Left ventricle myocardium inferior (tissue), 1 donor: ENCODE data around the gene NAA25. TPM values are rescaled to one million over a fixed set of nuclear protein-coding genes. Genes with fewer than 3 reads are reported as not detected.
"Not testable (repeated sequence)": the region's sequence is repeated elsewhere in the genome, so short reads cannot be mapped to it uniquely, and the experiment has no call there.

Experiments
- DNase-seq: peaks from one replicate; pipeline ENCODE4 v3.0.0-alpha.2; 2020
- H3K27ac ChIP-seq: fragments of 200-600 bp; replicated peaks from 2 replicates; pipeline ENCODE4 v1.8.0; 2021
- H3K27me3 ChIP-seq: fragments of 200-600 bp; 2 replicates; pipeline ENCODE4 v1.8.0; 2021; ENCODE audit warnings: low read depth
- H3K36me3 ChIP-seq: fragments of 200-600 bp; 2 replicates; pipeline ENCODE4 v1.8.0; 2021
- H3K4me1 ChIP-seq: fragments of 200-600 bp; 2 replicates; pipeline ENCODE4 v1.8.0; 2021
- H3K4me3 ChIP-seq: fragments of 200-600 bp; 2 replicates; pipeline ENCODE4 v1.8.0; 2021; ENCODE audit warnings: mild to moderate bottlenecking, moderate library complexity
- H3K9me3 ChIP-seq: fragments of 200-600 bp; replicated peaks from 2 replicates; pipeline ENCODE4 v1.8.0; 2021
- CTCF ChIP-seq: fragments of 200-600 bp; IDR thresholded peaks from 2 replicates; pipeline ENCODE4 v1.8.0; 2021; ENCODE audit warnings: antibody characterized with exemption, mild to moderate bottlenecking, borderline replicate concordance
- intact Hi-C: fragments of 100-400 bp; cut with micrococcal nuclease; formaldehyde crosslinking; loops from one replicate; pipeline ENCODE4 v1.11.0; 2022
- total RNA-seq: library from RNA; stranded (reverse); fragmentation: NEBNext Ultra II Directional; extraction: Animal tissue kit (Norgen Biotek cat#: 25700); gene quantifications from one replicate; pipeline ENCODE4 v1.2.1, GENCODE V29; 2021
- donor health status: DM: no; HTN: yes; CAD: no; lungs with severe emphysema.

The NAA25 gene
- total RNA-seq, 1 donor from 2014 or later: 13.7 TPM

DNA sequence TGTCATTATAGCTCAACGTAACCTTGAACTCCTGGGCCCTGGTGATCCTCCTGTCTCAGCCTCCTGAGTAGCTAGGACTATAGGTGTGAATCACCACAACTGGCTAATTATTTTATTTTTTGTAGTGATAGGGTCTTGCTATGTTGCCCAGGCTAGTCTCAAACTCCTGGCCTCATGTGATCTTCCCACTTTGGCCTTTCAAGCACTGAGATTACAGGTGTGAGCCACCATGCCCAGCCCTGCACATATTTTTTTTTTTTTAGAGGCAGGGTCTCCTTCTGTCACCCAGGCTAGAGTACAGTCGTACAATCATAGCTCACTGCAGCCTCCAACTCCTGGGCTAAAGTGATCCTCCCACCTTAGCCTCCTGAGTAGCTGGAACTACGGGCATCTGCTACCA lies 104.5 kb downstream of the NAA25 start:
- Histone ChIP-seq H3K4me3 (peak overlapping the region; percentile 55), H3K36me3 (peaks cover 10% of the 10 kb centered on the region), H3K4me1 (peaks cover 33% of the 10 kb centered on the region), H3K27ac (no peak overlapping the region), H3K9me3 (no peaks in the 10 kb centered on the region), H3K27me3 (no peaks in the 10 kb centered on the region)
- no peak for DNase-seq
- no peak for TF ChIP-seq CTCF
- intact Hi-C loops: no loop called here

GRCh38 chr12:112001576-112001975 lies 107.0 kb downstream of the NAA25 start:
- Histone ChIP-seq H3K4me3 (no peak overlapping the region), H3K4me1 (peaks cover 55% of the 10 kb centered on the region), H3K27ac (no peak overlapping the region), H3K9me3 (no peaks in the 10 kb centered on the region), H3K36me3 (peaks cover 10% of the 10 kb centered on the region), H3K27me3 (no peaks in the 10 kb centered on the region)
- no peak for TF ChIP-seq CTCF
- intact Hi-C loops: no loop called here
- no peak for DNase-seq

GRCh38 chr12:112000820-112001219 lies 107.8 kb downstream of the NAA25 start:
- TF ChIP-seq CTCF: peak; percentile 9
- Histone ChIP-seq H3K4me3 (no peak overlapping the region), H3K27ac (no peak overlapping the region), H3K4me1 (peaks cover 58% of the 10 kb centered on the region), H3K9me3 (no peaks in the 10 kb centered on the region), H3K36me3 (peaks cover 10% of the 10 kb centered on the region), H3K27me3 (no peaks in the 10 kb centered on the region)
- no peak for DNase-seq
- intact Hi-C loops: no loop called here

GRCh38 chr12:111999129-111999528 lies 109.5 kb downstream of the NAA25 start:
- H3K27me3 ChIP-seq, H3K9me3 ChIP-seq, H3K27ac ChIP-seq, H3K36me3 ChIP-seq, H3K4me3 ChIP-seq, DNase-seq, intact Hi-C loops: not testable (repeated sequence)
- peaks cover 70% of the 10 kb centered on the region for H3K4me1 ChIP-seq

DNA sequence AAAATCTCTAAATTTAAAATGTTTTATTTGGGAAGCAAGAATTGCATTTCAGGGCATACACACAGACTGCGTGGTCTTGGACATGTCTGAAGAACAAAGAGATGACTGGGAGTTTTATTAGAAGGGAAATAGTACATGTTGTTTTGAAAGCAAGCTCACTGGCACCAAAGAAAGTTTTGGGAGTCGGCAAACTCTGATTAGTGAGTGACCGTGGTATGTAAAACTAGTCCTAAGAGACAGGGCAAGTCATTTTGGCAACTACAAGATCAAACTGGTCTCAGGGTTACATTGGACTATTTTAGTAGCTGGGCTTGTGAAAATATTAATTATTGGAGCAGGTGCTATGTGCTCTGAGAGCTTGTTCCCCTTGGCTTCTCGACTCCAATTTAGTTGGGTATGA lies 110.6 kb downstream of the NAA25 start:
- no peak overlapping the region for H3K4me3 ChIP-seq
- intact Hi-C loops: no loop called here
- H3K27ac ChIP-seq: peak overlapping the region; percentile 45
- no peaks in the 10 kb centered on the region for H3K9me3 ChIP-seq
- peaks cover 10% of the 10 kb centered on the region for H3K36me3 ChIP-seq
- H3K27me3 ChIP-seq: no peaks in the 10 kb centered on the region
- peaks cover 73% of the 10 kb centered on the region for H3K4me1 ChIP-seq
- DNase-seq: no peak
- TF ChIP-seq CTCF: no peak

DNA sequence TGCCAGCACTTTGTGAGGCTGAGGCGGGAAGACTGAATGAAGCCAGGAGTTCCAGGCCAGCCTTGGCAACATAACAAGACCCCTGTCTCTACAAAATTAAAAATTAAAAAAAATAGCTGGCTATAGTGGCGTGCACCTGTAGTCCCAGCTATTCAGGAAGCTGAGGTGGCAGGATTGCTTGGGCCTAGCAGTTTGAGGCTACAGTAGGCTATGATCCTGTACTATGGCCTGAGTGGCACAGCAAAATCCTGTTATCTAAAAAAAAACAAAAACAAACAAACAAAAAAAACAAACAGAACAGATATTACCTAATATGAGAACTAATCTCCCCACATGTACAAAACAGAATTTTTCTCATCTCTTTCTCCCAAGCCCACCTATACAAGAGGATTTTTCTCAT lies 111.3 kb downstream of the NAA25 start:
- no peak for TF ChIP-seq CTCF
- Histone ChIP-seq H3K36me3 (peaks cover 8% of the 10 kb centered on the region), H3K4me3 (no peak overlapping the region), H3K27me3 (no peaks in the 10 kb centered on the region), H3K27ac (peak overlapping the region; percentile 45), H3K9me3 (no peaks in the 10 kb centered on the region), H3K4me1 (peaks cover 70% of the 10 kb centered on the region)
- intact Hi-C loops: no loop called here
- DNase-seq: no peak
